ENCODE results near the gene ABCC3. TPM values are rescaled to one million over a fixed set of nuclear protein-coding genes. Genes with fewer than 3 reads are reported as not detected.

Gene ABCC3
- total and polyA plus RNA-seq, 8 donors, result 13.6 to 1,043 (median 188) TPM

DNA sequence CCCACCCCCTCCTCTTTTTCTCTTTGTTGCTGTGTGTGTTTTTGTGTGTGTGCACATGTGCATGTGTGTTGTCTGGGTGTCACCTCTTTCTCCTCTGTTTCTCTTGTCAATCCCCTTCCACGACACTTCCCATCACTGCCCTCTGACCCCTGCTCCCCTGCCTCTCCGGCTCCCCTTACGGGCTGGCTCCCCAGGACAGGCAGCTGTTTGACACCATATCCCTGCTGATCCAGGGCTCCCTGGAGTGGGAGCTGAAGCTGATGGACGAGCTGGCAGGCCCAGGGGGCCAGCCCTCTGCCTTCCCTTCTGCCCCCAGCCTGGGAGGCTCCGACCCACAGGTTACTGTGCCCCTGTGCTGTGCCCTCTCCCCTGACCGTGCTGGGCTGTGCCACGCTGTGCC lies 15.2 kb upstream of the ABCC3 start:
- no peaks in the 10 kb centered on the region for H3K36me3 ChIP-seq
- H3K27me3 ChIP-seq, result peaks cover 0 to 33% (median 0%) of the 10 kb centered on the region in 3 donors
- peaks cover 0 to 8% (median 0%) of the 10 kb centered on the region in 4 donors for H3K4me1 ChIP-seq
- no peaks in the 10 kb centered on the region for H3K9me3 ChIP-seq
- no peak overlapping the region for H3K4me3 ChIP-seq
- intact Hi-C loops (cut with DNase I; ENCODE audit: low total_unique reads), result no loop called here
- 69 to 81% (median 74%) methylated on average over 6 to 7 of the region's 7 CpGs for WGBS, 5 donors
- H3K27ac ChIP-seq, result no peak overlapping the region
- DNase-seq, result no peak
- TF ChIP-seq EP300 (IDR thresholded peaks at IDR 0.05) (no peak), POLR2A (IDR thresholded peaks at IDR 0.05) (no peak), POLR2AphosphoS5 (IDR thresholded peaks at IDR 0.05) (no peak)
- TF ChIP-seq, protein P1, sequence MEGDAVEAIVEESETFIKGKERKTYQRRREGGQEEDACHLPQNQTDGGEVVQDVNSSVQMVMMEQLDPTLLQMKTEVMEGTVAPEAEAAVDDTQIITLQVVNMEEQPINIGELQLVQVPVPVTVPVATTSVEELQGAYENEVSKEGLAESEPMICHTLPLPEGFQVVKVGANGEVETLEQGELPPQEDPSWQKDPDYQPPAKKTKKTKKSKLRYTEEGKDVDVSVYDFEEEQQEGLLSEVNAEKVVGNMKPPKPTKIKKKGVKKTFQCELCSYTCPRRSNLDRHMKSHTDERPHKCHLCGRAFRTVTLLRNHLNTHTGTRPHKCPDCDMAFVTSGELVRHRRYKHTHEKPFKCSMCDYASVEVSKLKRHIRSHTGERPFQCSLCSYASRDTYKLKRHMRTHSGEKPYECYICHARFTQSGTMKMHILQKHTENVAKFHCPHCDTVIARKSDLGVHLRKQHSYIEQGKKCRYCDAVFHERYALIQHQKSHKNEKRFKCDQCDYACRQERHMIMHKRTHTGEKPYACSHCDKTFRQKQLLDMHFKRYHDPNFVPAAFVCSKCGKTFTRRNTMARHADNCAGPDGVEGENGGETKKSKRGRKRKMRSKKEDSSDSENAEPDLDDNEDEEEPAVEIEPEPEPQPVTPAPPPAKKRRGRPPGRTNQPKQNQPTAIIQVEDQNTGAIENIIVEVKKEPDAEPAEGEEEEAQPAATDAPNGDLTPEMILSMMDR (IDR thresholded peaks at IDR 0.05), result no peak

DNA sequence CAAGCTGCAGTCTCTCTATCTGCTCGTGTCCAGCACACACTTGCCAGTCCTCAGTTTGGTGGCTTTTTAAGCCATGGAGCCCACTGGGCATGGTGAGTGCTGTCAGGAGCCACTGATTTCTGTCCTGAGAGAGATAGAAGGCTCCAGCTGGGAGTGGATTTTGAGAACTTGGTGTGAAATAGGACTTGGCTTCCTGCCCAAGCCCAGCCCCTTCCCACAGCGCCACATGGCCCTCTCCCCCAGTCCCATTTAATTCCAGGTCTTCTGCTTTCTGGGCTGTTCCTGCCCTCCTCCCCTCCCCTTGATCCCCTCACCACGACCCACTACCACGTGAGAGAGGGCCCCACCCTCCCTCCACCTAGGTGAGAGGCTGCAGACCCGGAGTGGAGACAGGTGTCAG lies 14.4 kb upstream of the ABCC3 start:
- intact Hi-C loops (cut with DNase I; ENCODE audit: low total_unique reads), result loop anchor here (5.0 kb wide), 1 partner anchor 73 kb away; the partner anchor contains the start of gene SPATA20
- Histone ChIP-seq H3K27me3 (peaks cover 0 to 29% (median 0%) of the 10 kb centered on the region in 3 donors), H3K9me3 (no peaks in the 10 kb centered on the region), H3K4me1 (peaks cover 0 to 8% (median 0%) of the 10 kb centered on the region in 4 donors), H3K36me3 (no peaks in the 10 kb centered on the region), H3K27ac (no peak overlapping the region), H3K4me3 (no peak overlapping the region)
- no peak for DNase-seq
- WGBS, 5 donors, result 44 to 79% (median 55%) methylated on average over 5 of the region's 5 CpGs
- TF ChIP-seq EP300 (IDR thresholded peaks at IDR 0.05) (no peak), POLR2A (IDR thresholded peaks at IDR 0.05) (no peak), POLR2AphosphoS5 (IDR thresholded peaks at IDR 0.05) (no peak)
- TF ChIP-seq, protein P1 (IDR thresholded peaks at IDR 0.05), result no peak

DNA sequence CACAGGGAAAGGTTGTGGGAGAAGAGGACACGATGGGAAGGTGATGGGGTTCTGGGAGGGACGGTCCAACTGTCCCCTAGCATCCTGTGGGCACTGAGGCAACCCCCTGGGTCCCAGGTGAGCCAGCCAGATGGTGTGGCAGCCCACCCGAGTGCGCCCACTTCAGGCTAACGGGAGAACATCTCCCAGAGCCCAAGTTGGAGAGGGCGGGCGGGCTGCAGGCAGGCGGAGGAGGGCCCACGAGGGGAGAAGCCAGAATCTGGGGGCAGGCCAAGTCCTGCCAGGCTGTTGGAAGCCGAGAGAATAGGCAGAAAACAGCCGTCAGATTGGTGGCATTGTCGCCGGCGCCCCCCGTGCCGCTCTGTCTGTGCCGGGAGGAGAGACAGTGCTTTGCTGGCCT lies 13.8 kb upstream of the ABCC3 start:
- intact Hi-C loops (cut with DNase I; ENCODE audit: low total_unique reads), result loop anchor here (5.0 kb wide), 1 partner anchor 74 kb away; the partner anchor contains the start of gene SPATA20
- no peak overlapping the region for H3K4me3 ChIP-seq
- H3K9me3 ChIP-seq, result no peaks in the 10 kb centered on the region
- H3K27ac ChIP-seq, result no peak overlapping the region
- TF ChIP-seq, protein P1 (IDR thresholded peaks at IDR 0.05), result no peak
- TF ChIP-seq EP300 (IDR thresholded peaks at IDR 0.05), result no peak
- no peak for TF ChIP-seq POLR2A (IDR thresholded peaks at IDR 0.05)
- TF ChIP-seq POLR2AphosphoS5 (IDR thresholded peaks at IDR 0.05), result no peak
- peaks cover 0 to 10% (median 2%) of the 10 kb centered on the region in 4 donors for H3K4me1 ChIP-seq
- H3K27me3 ChIP-seq, result peaks cover 0 to 27% (median 0%) of the 10 kb centered on the region in 3 donors
- WGBS, 5 donors, result 72 to 78% (median 75%) methylated on average over 14 to 17 of the region's 17 CpGs
- DNase-seq, result no peak
- H3K36me3 ChIP-seq, result no peaks in the 10 kb centered on the region

DNA sequence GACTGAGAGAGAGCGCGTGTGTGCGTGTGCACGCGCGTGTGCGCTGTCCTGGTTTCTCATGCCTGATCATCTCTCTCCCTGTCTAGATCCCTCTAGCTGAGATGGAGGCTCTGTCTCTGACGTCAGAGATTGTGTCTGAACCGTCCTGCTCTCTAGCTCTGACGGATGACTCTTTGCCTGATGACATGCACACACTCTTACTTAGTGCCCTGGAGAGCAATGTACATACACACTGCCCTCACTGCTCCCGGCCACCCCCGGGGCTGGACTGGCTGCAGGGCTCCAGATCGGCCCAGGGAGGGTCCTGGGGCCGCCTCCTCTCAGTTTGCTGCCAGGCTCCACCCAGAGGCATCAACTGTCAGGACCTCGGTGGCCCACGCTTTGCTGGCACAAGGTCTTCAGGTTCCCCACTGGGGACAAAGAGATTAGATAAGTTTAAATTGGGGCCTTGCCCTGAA lies 13.1 kb upstream of the ABCC3 start:
- Histone ChIP-seq H3K27ac (no peak overlapping the region), H3K4me3 (no peak overlapping the region), H3K4me1 (peaks cover 0 to 17% (median 7%) of the 10 kb centered on the region in 4 donors), H3K27me3 (peaks cover 0 to 27% (median 0%) of the 10 kb centered on the region in 3 donors), H3K9me3 (no peaks in the 10 kb centered on the region), H3K36me3 (no peaks in the 10 kb centered on the region)
- 53 to 73% (median 65%) methylated on average over 14 to 16 of the region's 16 CpGs for WGBS, 5 donors
- TF ChIP-seq, protein P1 (IDR thresholded peaks at IDR 0.05), result no peak
- TF ChIP-seq POLR2AphosphoS5 (IDR thresholded peaks at IDR 0.05) (no peak), EP300 (IDR thresholded peaks at IDR 0.05) (no peak), POLR2A (IDR thresholded peaks at IDR 0.05) (no peak)
- intact Hi-C loops (cut with DNase I; ENCODE audit: low total_unique reads), result loop anchor here (5.0 kb wide), 1 partner anchor 74 kb away; the partner anchor contains the start of gene SPATA20
- DNase-seq, result peak in 1 of 2 donors; percentile 55

Measured in stomach (tissue), 9 donors.